GM23338 (cell line): Measurements from ENCODE around the gene SH3BGR. TPM values are rescaled to one million over a fixed set of nuclear protein-coding genes. Genes with fewer than 3 reads are reported as not detected.

Source experiments
- ATAC-seq: fragments of 200-7000 bp; cut with Tn5 transposase; 3 replicates; pipeline ENCODE4 v1.9.1; 2020
- DNase-seq: peaks from one replicate; pipeline ENCODE4 v3.0.0-alpha.2; 2015; ENCODE audit warnings: low spot score
- H2AFZ ChIP-seq: fragments of 200-600 bp; sonication (generic); 2 replicates; pipeline ENCODE4 v1.8.0; 2016; ENCODE audit warnings: antibody characterized with exemption, mild to moderate bottlenecking, moderate library complexity
- H3F3A ChIP-seq: fragments of 200-600 bp; sonication (generic); replicated peaks from 2 replicates; pipeline ENCODE4 v1.8.0; 2017; ENCODE audit warnings: antibody characterized with exemption, mixed run types, low read depth
- H3K27ac ChIP-seq: fragments of 200-600 bp; sonication (generic); 2 replicates; pipeline ENCODE4 v1.6.1; 2016; ENCODE audit warnings: low read depth
- H3K27me3 ChIP-seq: fragments of 200-600 bp; sonication (generic); 2 replicates; pipeline ENCODE4 v1.8.0; 2016; ENCODE audit warnings: mild to moderate bottlenecking, mixed run types, moderate library complexity; ENCODE audit not compliant: insufficient read depth
- H3K36me3 ChIP-seq: fragments of 200-600 bp; sonication (generic); 2 replicates; pipeline ENCODE4 v1.8.0; 2016; ENCODE audit warnings: mild to moderate bottlenecking; ENCODE audit not compliant: insufficient read depth
- H3K4me1 ChIP-seq: fragments of 200-600 bp; sonication (generic); 2 replicates; pipeline ENCODE4 v1.8.0; 2016; ENCODE audit warnings: mild to moderate bottlenecking, moderate library complexity; ENCODE audit not compliant: insufficient read depth
- H3K4me2 ChIP-seq: fragments of 200-600 bp; sonication (generic); 2 replicates; pipeline ENCODE4 v1.7.1; 2017; ENCODE audit warnings: mixed run types
- H3K4me3 ChIP-seq: fragments of 200-600 bp; sonication (generic); 2 replicates; pipeline ENCODE4 v1.6.1; 2016; ENCODE audit warnings: mixed run types
- H3K79me2 ChIP-seq: fragments of 200-600 bp; sonication (generic); replicated peaks from 2 replicates; pipeline ENCODE4 v1.8.0; 2017; ENCODE audit warnings: mild to moderate bottlenecking; ENCODE audit not compliant: insufficient read depth
- H3K9me2 ChIP-seq: fragments of 200-600 bp; sonication (generic); 2 replicates; pipeline ENCODE4 v1.8.0; 2017; ENCODE audit not compliant: insufficient read depth
- H4K20me1 ChIP-seq: fragments of 200-600 bp; sonication (generic); replicated peaks from 2 replicates; pipeline ENCODE4 v1.8.0; 2017; ENCODE audit warnings: mild to moderate bottlenecking; ENCODE audit not compliant: insufficient read depth
- H3K27ac Mint-ChIP-seq: 2 replicates; pipeline ENCODE4 v1.8.0; 2020; ENCODE audit warnings: inconsistent platforms, mild to moderate bottlenecking, moderate library complexity, mixed read lengths
- H3K27me3 Mint-ChIP-seq: 3 replicates; pipeline ENCODE4 v1.8.0; 2022; ENCODE audit warnings: low read depth, mild to moderate bottlenecking, moderate library complexity, mixed read lengths, inconsistent platforms; ENCODE audit not compliant: insufficient read depth, poor library complexity
- H3K36me3 Mint-ChIP-seq: 3 replicates; pipeline ENCODE4 v1.8.0; 2021; ENCODE audit warnings: low read depth, mild to moderate bottlenecking, inconsistent platforms, moderate library complexity, mixed read lengths
- H3K4me1 Mint-ChIP-seq: 3 replicates; pipeline ENCODE4 v1.8.0; 2020; ENCODE audit warnings: mild to moderate bottlenecking, inconsistent platforms, mixed read lengths
- H3K4me3 Mint-ChIP-seq: 3 replicates; pipeline ENCODE4 v1.8.0; 2021; ENCODE audit warnings: moderate library complexity, mild to moderate bottlenecking, inconsistent platforms, mixed read lengths
- H3K9me3 Mint-ChIP-seq: 3 replicates; pipeline ENCODE4 v1.8.0; 2020; ENCODE audit warnings: moderate library complexity, mild to moderate bottlenecking, inconsistent platforms, mixed read lengths
- CREB1 ChIP-seq: fragments of 250-450 bp; sonication (Bioruptor Pico); IDR thresholded peaks from 2 replicates; pipeline ENCODE4 v1.5.0; 2020; ENCODE audit warnings: low read depth, mild to moderate bottlenecking, moderate library complexity
- EZH2 ChIP-seq: fragments of 200-600 bp; sonication (generic); IDR thresholded peaks from one replicate; pipeline ENCODE4 v1.8.0; 2017; ENCODE audit warnings: antibody characterized with exemption, mild to moderate bottlenecking, low read depth; ENCODE audit not compliant: unreplicated experiment
- NANOG ChIP-seq: IDR thresholded peaks from 2 replicates; pipeline ENCODE4 v1.6.1; 2016; ENCODE audit warnings: antibody characterized with exemption, borderline replicate concordance
- STAT1 ChIP-seq: IDR thresholded peaks from one replicate; pipeline ENCODE4 v1.6.1; 2016; ENCODE audit warnings: antibody characterized with exemption; ENCODE audit not compliant: unreplicated experiment
- ZNF114 ChIP-seq: fragments of 250-450 bp; sonication (Bioruptor Pico); IDR thresholded peaks from 2 replicates; pipeline ENCODE4 v1.5.0; 2020; ENCODE audit warnings: mild to moderate bottlenecking, moderate library complexity
- ZNF462 ChIP-seq: fragments of 250-450 bp; sonication (Bioruptor Pico); IDR thresholded peaks from 2 replicates; pipeline ENCODE4 v1.5.0; 2020; ENCODE audit warnings: mild to moderate bottlenecking, moderate library complexity
- polyA plus RNA-seq: library from polyadenylated mRNA; unstranded; fragments of >200 nt; fragmentation: Nextera tagmentation; extraction: Ambion mirVana; gene quantifications from 2 replicates; pipeline ENCODE4 v1.2.1, GENCODE V29; 2016
- total RNA-seq: library from RNA; depleted of rRNA; stranded (reverse); fragments of >200 nt; shearing (Covaris generic); gene quantifications from 2 replicates; pipeline ENCODE4 v1.2.3, GENCODE V29; 2014
- TF ChIP-seq, protein P1 (sequence below), 2 experiments: fragments of 200-600 bp in 1 of 2; sonication (generic) in 1 of 2; conservative IDR thresholded peaks; 2 replicates each; pipeline versions ENCODE4 v1.5.1 to v1.6.1; 2016 to 2017; ENCODE audit warnings: antibody characterized with exemption in 2 of 2, low read depth in 2 of 2, mild to moderate bottlenecking in 2 of 2, moderate library complexity in 1 of 2

SH3BGR gene
- total and polyA plus RNA-seq, 2 experiments from 2014 or later = 5.9 to 18.9 TPM

DNA sequence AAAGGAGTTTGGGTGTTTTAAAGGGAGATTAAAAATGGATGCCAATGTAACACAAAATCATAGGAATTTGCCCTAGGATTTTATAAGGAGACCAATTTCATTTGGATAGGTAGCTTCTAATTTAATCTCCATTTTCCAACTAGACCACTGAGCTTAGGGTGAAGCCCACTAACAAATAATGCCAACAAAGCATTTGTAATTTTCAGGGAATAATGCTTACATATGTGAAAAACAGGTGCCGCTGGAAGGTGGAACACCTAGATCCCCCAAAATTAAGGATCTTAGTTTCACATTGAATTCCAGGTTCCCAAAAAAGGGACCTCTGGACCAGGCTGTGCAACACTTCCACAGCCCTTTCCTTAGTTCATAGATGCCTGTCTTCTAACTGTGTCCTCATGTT is 94.8 kb downstream of the SH3BGR start (continued):
- TF ChIP-seq ZNF462 (CRISPR knock-in tag) (no peak), EZH2 (no peak), STAT1 (no peak), CREB1 (no peak)
- TF ChIP-seq, protein P1, sequence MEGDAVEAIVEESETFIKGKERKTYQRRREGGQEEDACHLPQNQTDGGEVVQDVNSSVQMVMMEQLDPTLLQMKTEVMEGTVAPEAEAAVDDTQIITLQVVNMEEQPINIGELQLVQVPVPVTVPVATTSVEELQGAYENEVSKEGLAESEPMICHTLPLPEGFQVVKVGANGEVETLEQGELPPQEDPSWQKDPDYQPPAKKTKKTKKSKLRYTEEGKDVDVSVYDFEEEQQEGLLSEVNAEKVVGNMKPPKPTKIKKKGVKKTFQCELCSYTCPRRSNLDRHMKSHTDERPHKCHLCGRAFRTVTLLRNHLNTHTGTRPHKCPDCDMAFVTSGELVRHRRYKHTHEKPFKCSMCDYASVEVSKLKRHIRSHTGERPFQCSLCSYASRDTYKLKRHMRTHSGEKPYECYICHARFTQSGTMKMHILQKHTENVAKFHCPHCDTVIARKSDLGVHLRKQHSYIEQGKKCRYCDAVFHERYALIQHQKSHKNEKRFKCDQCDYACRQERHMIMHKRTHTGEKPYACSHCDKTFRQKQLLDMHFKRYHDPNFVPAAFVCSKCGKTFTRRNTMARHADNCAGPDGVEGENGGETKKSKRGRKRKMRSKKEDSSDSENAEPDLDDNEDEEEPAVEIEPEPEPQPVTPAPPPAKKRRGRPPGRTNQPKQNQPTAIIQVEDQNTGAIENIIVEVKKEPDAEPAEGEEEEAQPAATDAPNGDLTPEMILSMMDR (conservative IDR thresholded peaks at IDR 0.05; ENCODE audit: low read depth in 2 of 2) = no peak

GRCh38 chr21:39552856-39553255 is 101.1 kb downstream of the SH3BGR start:
- H4K20me1 ChIP-seq = no peaks in the 10 kb centered on the region
- no peak overlapping the region for H2AFZ ChIP-seq
- no peaks in the 10 kb centered on the region for H3K79me2 ChIP-seq
- DNase-seq (no peak), ATAC-seq (no peak)
- Mint-ChIP-seq H3K4me1 (peaks cover 5% of the 10 kb centered on the region; the same call in 2 of the 3 replicates), H3K36me3 (peaks cover 44% of the 10 kb centered on the region), H3K27me3 (peaks cover 7% of the 10 kb centered on the region), H3K27ac (no peak overlapping the region), H3K9me3 (peaks cover 40% of the 10 kb centered on the region), H3K4me3 (no peak overlapping the region)
- no peak overlapping the region for H3K4me2 ChIP-seq
- H3K27ac ChIP-seq = no peak overlapping the region
- H3K4me1 ChIP-seq = no peaks in the 10 kb centered on the region
- peaks cover 13% of the 10 kb centered on the region for H3K36me3 ChIP-seq
- TF ChIP-seq ZNF114 (CRISPR knock-in tag) (no peak), NANOG (no peak)
- no peaks in the 10 kb centered on the region for H3K27me3 ChIP-seq
- H3F3A ChIP-seq = 0 out of 2 replicates have a peak, but pooled peaks cover 4% of the 10 kb centered on the region
- H3K9me2 ChIP-seq = peaks cover 9% of the 10 kb centered on the region
- no peak overlapping the region for H3K4me3 ChIP-seq
